Muscle of back (tissue), 11 donors: ENCODE data around the gene AGK. TPM values are rescaled to one million over a fixed set of nuclear protein-coding genes. Genes with fewer than 3 reads are reported as not detected.
A peak's percentile ranks its signal among the peaks of the same experiment; 100 is the strongest.
"Not testable (repeated sequence)": the region's sequence is repeated elsewhere in the genome, so short reads cannot be mapped to it uniquely, and the experiment has no call there.

Source experiments
- DNase-seq, 3 donors: peaks; one replicate each; pipeline versions ENCODE4 v3.0.0 to v3.0.0-alpha.2; 2013
- polyA plus RNA-seq, 10 donors: library from polyadenylated mRNA; unstranded; fragments of 120-200 nt; gene quantifications; one replicate each; pipeline ENCODE4 v1.2.1, GENCODE V29; 2013; ENCODE audit not compliant: insufficient read length in 10 of 10

Gene AGK
- polyA plus RNA-seq, 10 donors: 13.9 to 25.3 (median 19.4) TPM

DNA sequence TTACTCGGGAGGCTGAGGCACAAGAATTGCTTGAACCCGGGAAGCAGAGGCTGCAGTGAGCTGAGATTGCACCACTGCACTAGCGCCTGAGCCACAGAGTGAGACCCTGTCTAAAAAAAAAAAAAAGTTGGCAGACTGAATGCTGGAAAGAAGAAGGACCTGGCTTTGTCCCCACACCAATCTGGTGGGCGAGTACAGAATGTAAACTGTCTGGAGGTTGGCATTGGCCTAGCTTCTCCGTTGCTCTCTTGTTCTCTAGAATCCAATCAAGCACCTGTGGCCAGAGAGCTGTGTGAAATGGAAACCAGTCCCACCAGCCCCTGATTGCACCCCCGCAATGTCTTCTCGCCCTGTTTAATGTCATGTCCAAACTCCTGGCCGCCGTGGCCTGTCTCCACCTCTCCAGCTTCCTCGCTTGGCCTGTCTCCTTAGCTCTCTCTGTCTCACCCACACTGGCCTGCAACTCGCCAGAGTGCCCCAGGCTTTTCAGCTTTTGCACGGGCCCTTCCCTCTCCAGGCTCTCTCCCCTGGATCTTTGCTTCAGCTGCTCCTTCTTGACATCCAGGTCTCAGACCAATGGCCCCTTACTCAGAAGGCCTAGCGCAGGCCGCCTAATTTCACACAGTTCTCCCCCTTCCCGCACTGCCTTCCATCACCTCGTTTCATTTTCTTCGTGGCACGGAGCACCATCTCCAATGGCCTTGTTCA, 670 bp upstream of the AGK start:
- DNase-seq: peak in 1 of 3 donors; percentile 3

DNA sequence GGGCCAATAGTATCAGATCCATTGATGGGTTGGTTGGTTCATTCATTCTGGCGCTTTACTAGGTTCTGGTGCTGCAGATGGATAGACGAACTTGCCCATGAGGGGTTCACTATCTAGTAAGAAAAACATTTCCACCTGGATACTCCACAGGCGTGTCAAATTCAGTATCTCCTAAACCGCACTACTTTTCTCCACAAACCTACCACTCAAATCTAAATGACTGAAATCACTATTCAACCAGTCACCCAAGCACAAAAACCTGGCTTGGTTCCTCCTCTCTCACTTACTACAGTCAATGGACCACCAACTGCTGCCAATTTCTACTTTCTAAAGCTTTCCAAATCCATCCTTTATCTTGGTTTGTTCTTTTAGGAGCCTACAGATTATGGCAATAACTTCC, 572 bp downstream of the AGK start:
- DNase-seq: no peak

GRCh38 chr7:141557360-141557759, 6.2 kb downstream of the AGK start:
- no peak for DNase-seq

- DNase-seq: not testable (repeated sequence)
These were observed 6.8 kb downstream of the AGK start for GRCh38 chr7:141557831-141558531.

GRCh38 chr7:141558544-141559183, 7.5 kb downstream of the AGK start:
- peak in 1 of 3 donors; percentile 13 for DNase-seq

- no peak for DNase-seq
These were observed 8.8 kb downstream of the AGK start for GRCh38 chr7:141559961-141560360.

DNA sequence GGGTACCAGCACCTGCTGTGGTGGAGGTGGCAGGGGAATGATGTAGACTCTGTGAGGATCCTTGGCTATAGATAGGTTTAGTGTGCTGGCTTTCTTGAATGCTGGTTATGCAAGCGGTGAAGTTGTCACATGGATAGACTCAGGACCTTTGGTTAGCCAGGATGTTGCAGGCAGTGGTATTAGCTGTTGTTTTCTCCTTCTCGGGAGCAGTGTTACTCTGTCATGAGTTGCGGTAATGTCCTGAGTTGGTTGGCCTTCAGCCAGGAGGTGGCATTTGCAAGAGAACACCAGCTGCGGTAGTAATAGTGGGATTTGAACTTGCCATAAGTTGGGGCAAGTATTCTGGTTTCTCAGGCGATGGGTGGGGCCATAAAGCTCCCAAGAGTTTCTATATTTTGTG, 10.8 kb downstream of the AGK start:
- no peak for DNase-seq

GRCh38 chr7:141562543-141562942, 11.3 kb downstream of the AGK start:
- DNase-seq: no peak

DNA sequence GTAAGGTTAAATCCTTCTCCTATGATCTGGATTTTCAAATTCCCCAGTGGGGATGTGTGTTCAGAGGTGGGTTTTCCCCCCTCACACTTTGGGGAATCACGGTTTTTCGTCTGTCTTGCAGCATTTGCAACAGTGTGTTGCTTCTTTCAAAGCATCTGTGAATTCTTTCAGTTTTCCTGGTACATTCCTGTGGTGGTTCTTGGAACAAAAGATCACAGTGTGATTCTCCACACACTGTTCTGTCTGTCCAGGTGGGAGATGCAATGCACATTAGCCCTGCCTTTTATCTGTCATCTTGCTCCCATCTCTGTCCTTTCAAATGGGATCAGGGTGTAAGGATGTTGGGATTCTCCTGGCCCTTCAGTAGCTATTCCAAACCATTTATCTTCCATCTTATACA, 11.8 kb downstream of the AGK start:
- no peak for DNase-seq

GRCh38 chr7:141563956-141564623, 12.9 kb downstream of the AGK start:
- no peak for DNase-seq

- no peak for DNase-seq
These were observed 16.2 kb downstream of the AGK start for GRCh38 chr7:141567432-141567831.

DNA sequence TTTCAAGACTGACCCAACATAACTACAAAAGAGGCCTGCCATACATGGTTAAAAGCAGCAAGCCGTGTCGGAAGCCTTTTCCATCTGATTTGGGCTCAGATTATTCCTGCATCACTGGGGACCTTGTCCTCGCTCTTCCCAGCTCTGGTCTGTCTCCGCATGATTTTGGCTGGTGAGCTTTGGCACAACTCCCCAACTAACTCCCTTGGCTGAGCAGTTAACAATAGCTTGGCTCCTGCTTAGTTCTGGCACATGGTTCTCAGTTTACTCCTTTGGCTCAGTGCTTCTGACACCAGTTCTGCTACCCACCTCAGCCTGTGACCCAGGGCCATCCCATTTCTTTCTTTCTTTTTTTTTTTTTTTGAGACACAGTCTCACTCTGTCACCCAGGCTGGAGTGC, 17.0 kb downstream of the AGK start:
- DNase-seq: no peak

- DNase-seq: no peak
These were observed 19.8 kb downstream of the AGK start for GRCh38 chr7:141571059-141571458.

- no peak for DNase-seq
These were observed 21.0 kb downstream of the AGK start for GRCh38 chr7:141572175-141572574.

DNA sequence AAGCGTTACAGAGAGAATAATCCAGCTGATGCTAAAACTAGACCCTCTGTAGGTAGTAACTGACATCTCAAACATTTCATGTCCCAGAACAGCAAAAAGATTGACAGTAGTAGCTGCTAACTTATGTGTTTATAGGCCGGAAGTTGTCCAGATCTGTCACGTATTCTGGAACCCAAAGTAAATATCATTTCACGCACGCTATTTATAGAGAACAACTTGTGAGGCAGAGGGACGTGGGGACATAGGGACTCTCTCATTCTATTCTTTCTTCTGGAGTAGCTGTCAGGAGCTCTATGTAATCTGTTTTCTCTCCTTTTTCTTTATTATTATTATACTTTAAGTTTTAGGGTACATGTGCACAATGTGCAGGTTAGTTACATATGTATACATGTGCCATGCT, 22.3 kb downstream of the AGK start:
- DNase-seq: no peak

- no peak for DNase-seq
These were observed 24.0 kb downstream of the AGK start for GRCh38 chr7:141575164-141575563.

GRCh38 chr7:141575654-141576448, 24.6 kb downstream of the AGK start:
- no peak for DNase-seq

DNA sequence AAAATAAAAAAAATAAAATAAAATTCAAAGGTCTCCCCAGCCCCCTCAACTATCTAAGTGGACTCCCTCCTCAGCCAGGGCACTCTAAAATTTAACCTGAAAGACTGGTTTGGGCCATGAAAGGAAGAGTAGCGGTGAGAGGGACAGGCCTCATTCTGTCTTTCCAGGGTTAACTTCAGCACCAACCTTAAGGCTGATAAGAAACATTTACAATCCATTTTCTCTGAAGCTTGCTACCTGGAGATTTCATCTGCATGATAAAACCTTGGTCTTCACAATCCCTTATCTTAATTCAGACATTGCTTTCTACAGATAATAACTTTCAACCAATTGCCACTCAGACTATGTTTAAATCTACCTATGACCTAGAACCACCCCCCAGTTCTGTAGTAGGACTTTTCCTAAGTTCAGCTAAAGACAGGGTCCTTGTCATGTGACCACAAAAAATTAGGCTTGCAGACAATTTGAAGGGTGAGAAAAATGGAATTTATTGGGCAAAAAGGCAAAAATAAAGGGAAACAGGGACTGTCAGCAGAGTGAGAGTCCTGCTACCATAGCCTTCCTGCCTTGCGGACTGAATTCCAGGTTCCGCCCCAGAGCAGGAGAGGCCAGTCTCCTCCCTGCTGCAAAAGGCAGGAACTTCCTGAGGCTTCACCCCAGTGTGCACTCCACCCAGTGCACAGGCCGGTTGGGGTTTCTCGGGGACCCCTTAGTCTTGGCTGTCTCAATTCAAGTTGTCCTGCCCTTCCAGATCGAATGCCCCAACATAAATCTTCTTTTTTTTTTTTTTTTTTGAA, 26.0 kb downstream of the AGK start:
- no peak for DNase-seq

- not testable (repeated sequence) for DNase-seq
These were observed 28.7 kb downstream of the AGK start for GRCh38 chr7:141579953-141580352.

DNA sequence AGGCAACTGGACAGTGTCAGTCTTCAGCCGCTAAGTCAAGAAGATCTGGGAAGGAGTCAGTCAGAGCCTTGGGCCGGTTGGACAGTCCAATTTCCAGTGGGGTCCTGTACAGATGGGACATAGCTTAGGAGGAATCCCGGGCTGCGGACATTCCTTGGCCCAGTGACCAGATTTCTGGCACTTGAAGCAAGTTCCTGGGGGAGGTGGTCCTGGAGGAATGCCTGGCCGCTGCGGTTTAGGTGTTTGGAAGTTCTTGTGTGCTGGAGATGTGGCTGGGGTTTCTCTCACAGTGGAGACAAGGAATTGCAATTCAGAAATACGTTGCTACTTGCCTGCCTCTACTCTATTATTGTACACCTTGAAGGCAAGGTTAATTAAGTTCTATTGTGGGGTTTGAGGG, 30.9 kb downstream of the AGK start:
- DNase-seq: not testable (repeated sequence)

- DNase-seq: no peak
These were observed 33.7 kb downstream of the AGK start for GRCh38 chr7:141584935-141585334.
